Measurements from ENCODE around the gene SLC43A3.

Gene SLC43A3

DNA sequence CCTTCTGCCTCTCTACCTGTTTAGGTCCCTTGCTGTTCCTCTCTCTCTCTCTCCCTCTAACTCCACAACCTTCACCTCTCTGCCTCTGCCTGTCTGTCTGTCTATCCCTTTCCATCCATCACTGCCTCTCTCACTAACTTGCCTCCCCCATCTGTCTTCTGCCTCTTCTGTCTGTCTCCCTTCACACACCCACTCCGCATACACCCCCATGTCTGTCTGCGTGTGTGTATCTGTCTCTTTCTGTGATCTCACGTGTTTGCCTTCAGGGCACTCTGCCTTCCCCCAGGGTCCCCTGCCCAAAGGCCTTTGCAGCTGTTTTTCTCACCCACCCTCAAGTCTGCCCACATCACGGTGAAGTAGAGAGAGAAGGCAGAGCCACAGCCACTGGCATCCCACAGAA, 41.4 kb upstream of the SLC43A3 start:
- Histone ChIP-seq H3K4me3 (ENCODE audit: low read length in 2 of 2) (no peak overlapping the region), H3K27me3 (ENCODE audit: control insufficient read depth in 2 of 2, insufficient read depth in 2 of 2, low read length in 2 of 2) (no peaks in the 10 kb centered on the region), H3K4me1 (ENCODE audit: control insufficient read depth in 2 of 2, insufficient read depth in 2 of 2, low read length in 2 of 2) (no peaks in the 10 kb centered on the region), H3K9ac (ENCODE audit: low read depth in 1 of 2, low read length in 2 of 2) (no peak overlapping the region), H3K36me3 (ENCODE audit: control insufficient read depth in 2 of 2, insufficient read depth in 2 of 2, low read length in 2 of 2) (no peaks in the 10 kb centered on the region), H3K27ac (ENCODE audit: low read depth in 2 of 2, low read length in 2 of 2) (no peak overlapping the region), H3K9me3 (ENCODE audit: control insufficient read depth in 2 of 2, low read length in 2 of 2) (no peaks in the 10 kb centered on the region)

DNA sequence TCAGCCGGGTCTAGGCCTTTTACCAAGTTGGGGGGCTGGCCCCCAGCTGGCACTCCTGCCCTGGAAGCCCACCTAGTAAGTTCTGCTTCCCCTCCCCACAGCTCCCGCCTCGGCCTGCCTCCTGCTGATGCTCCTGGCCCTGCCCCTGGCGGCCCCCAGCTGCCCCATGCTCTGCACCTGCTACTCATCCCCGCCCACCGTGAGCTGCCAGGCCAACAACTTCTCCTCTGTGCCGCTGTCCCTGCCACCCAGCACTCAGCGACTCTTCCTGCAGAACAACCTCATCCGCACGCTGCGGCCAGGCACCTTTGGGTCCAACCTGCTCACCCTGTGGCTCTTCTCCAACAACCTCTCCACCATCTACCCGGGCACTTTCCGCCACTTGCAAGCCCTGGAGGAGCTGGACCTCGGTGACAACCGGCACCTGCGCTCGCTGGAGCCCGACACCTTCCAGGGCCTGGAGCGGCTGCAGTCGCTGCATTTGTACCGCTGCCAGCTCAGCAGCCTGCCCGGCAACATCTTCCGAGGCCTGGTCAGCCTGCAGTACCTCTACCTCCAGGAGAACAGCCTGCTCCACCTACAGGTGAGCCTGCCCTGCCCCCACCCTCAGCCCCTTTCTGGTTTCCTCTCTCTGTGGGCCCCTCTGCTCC, 40.7 kb upstream of the SLC43A3 start:
- Histone ChIP-seq H3K4me3 (ENCODE audit: low read length in 2 of 2) (no peak overlapping the region), H3K27ac (ENCODE audit: low read depth in 2 of 2, low read length in 2 of 2) (no peak overlapping the region), H3K9me3 (ENCODE audit: control insufficient read depth in 2 of 2, low read length in 2 of 2) (no peaks in the 10 kb centered on the region), H3K27me3 (ENCODE audit: control insufficient read depth in 2 of 2, insufficient read depth in 2 of 2, low read length in 2 of 2) (peaks cover 0 to 3% of the 10 kb centered on the region in 2 donors), H3K9ac (ENCODE audit: low read depth in 1 of 2, low read length in 2 of 2) (no peak overlapping the region), H3K36me3 (ENCODE audit: control insufficient read depth in 2 of 2, insufficient read depth in 2 of 2, low read length in 2 of 2) (no peaks in the 10 kb centered on the region), H3K4me1 (ENCODE audit: control insufficient read depth in 2 of 2, insufficient read depth in 2 of 2, low read length in 2 of 2) (no peaks in the 10 kb centered on the region)

DNA sequence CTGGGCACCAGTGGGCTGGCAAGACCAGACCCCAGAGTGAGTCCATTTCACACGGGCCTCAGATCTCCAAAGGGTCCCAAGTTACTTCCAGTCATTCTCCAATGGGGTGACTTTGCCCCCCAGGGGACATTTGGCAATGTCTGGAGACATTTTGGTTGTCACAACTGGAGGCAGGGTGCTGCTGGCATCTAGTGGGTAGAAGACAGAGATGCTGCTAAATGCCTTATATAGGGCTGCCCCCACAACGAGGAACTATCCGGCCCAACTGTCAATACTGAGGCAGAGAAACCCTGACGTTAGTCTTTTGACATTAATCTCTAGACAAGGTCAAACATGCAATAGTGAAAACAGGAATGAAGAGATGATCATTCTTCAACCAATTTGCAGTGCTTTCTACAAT, 39.8 kb upstream of the SLC43A3 start:
- no peaks in the 10 kb centered on the region for H3K36me3 ChIP-seq (ENCODE audit: control insufficient read depth in 2 of 2, insufficient read depth in 2 of 2, low read length in 2 of 2)
- peaks cover 0 to 4% of the 10 kb centered on the region in 2 donors for H3K27me3 ChIP-seq (ENCODE audit: control insufficient read depth in 2 of 2, insufficient read depth in 2 of 2, low read length in 2 of 2)
- no peak overlapping the region for H3K27ac ChIP-seq (ENCODE audit: low read depth in 2 of 2, low read length in 2 of 2)
- no peak overlapping the region for H3K4me3 ChIP-seq (ENCODE audit: low read length in 2 of 2)
- no peaks in the 10 kb centered on the region for H3K9me3 ChIP-seq (ENCODE audit: control insufficient read depth in 2 of 2, low read length in 2 of 2)
- no peak overlapping the region for H3K9ac ChIP-seq (ENCODE audit: low read depth in 1 of 2, low read length in 2 of 2)
- H3K4me1 ChIP-seq (ENCODE audit: control insufficient read depth in 2 of 2, insufficient read depth in 2 of 2, low read length in 2 of 2), result no peaks in the 10 kb centered on the region

DNA sequence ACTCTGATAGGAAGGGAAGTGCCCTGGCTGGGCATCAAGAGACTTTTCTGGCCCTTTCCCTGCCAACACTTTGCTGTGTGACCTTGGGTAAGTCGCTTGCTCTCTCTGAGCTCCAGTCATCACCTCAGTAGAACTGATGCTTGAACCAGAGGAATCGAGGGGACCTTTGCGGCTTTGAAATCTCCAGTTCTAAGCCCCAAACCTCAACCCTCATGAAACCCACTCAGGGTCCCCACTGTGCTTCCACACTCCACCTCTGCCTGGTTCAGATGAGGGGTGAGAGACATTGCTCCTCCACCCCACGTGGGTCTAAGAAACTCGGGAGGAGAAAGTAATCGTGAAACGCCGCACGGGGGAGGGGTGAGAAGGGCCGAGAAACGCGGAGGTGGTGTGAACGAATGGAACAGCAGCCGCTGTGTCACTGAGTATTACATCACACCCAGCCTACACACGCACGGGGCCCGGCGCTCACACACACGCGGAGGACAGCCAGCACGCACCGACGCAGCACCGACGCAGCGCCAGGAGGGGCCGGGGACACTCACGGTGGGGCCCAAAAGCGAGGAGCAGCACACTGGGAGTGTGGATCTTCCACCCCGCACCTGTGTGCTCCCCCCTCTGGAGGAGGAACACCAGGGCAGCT, 37.7 kb upstream of the SLC43A3 start:
- H3K9ac ChIP-seq (ENCODE audit: low read depth in 1 of 2, low read length in 2 of 2), result no peak overlapping the region
- no peak overlapping the region for H3K4me3 ChIP-seq (ENCODE audit: low read length in 2 of 2)
- H3K9me3 ChIP-seq (ENCODE audit: control insufficient read depth in 2 of 2, low read length in 2 of 2), result no peaks in the 10 kb centered on the region
- H3K27me3 ChIP-seq (ENCODE audit: control insufficient read depth in 2 of 2, insufficient read depth in 2 of 2, low read length in 2 of 2), result peaks cover 7 to 15% of the 10 kb centered on the region in 2 donors
- H3K36me3 ChIP-seq (ENCODE audit: control insufficient read depth in 2 of 2, insufficient read depth in 2 of 2, low read length in 2 of 2), result no peaks in the 10 kb centered on the region
- peaks cover 3 to 4% of the 10 kb centered on the region in 2 donors for H3K4me1 ChIP-seq (ENCODE audit: control insufficient read depth in 2 of 2, insufficient read depth in 2 of 2, low read length in 2 of 2)
- no peak overlapping the region for H3K27ac ChIP-seq (ENCODE audit: low read depth in 2 of 2, low read length in 2 of 2)

DNA sequence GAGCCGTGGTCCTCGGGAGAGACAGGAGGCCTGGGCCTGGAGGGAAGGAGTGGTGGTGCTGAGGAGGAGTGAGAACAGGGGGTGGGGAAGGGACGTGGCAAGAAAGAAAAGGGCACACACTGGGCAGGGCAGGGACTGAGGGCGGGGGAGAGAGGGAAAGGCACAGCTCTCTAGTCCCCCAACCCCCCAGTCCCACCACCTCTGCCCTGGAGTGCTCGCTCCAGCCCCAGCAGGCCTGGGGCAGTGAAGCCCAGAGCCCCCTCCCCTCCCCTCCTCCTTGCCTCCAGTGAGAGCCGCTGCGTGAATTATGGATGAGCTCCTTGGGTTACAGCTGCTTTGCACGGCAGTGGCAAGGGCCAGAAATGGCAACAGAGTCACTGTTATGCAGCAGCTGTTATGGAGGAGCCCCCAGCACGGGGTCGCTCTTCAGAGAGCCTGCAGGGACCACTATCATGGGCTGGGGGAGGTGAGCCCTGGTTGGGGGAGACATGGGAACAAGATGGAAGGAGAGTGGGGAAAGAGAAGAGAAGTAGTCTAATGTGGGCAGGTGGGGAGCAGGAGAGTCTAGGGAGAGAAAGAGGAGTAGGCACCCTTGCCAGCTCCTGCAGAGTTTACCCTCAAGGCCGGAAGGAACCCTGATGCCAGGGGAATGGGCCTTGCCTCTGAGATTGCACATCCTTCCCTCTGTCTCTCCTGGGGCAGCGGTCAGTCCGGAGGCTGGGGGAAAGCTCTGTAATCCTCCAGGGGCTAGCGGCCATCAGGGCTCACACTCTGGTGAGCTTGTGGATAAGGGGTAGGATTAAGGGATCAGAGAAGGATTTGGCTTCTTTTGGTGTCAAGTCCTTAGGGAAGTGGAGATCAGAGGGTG, 37.0 kb upstream of the SLC43A3 start:
- no peaks in the 10 kb centered on the region for H3K36me3 ChIP-seq (ENCODE audit: control insufficient read depth in 2 of 2, insufficient read depth in 2 of 2, low read length in 2 of 2)
- H3K9me3 ChIP-seq (ENCODE audit: control insufficient read depth in 2 of 2, low read length in 2 of 2), result no peaks in the 10 kb centered on the region
- H3K9ac ChIP-seq (ENCODE audit: low read depth in 1 of 2, low read length in 2 of 2), result no peak overlapping the region
- H3K4me3 ChIP-seq (ENCODE audit: low read length in 2 of 2), result no peak overlapping the region
- no peak overlapping the region for H3K27ac ChIP-seq (ENCODE audit: low read depth in 2 of 2, low read length in 2 of 2)
- peaks cover 15 to 23% of the 10 kb centered on the region in 2 donors for H3K27me3 ChIP-seq (ENCODE audit: control insufficient read depth in 2 of 2, insufficient read depth in 2 of 2, low read length in 2 of 2)
- peaks cover 11% of the 10 kb centered on the region in 2 donors for H3K4me1 ChIP-seq (ENCODE audit: control insufficient read depth in 2 of 2, insufficient read depth in 2 of 2, low read length in 2 of 2)

DNA sequence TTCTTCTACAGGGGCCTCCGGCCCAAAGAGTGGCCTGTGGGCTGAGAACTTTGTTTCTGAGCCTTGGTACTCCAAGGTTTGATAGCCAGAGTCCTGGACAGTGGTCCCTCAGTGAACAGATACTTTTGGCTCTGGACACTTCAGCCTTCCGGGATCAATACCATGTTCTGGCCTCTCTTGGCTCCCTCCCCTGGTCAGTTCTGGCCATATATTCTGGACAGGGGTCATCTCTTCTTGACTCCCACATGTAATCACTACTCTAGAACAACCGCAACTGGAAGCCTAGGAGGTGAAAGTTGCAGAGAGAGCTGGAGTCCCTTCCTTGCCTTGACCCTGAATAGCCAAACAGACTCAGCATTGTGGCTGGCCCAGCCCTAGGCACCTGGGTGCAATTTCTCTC, 35.7 kb upstream of the SLC43A3 start:
- Histone ChIP-seq H3K27me3 (ENCODE audit: control insufficient read depth in 2 of 2, insufficient read depth in 2 of 2, low read length in 2 of 2) (peaks cover 22 to 24% of the 10 kb centered on the region in 2 donors), H3K9me3 (ENCODE audit: control insufficient read depth in 2 of 2, low read length in 2 of 2) (no peaks in the 10 kb centered on the region), H3K4me3 (ENCODE audit: low read length in 2 of 2) (no peak overlapping the region), H3K9ac (ENCODE audit: low read depth in 1 of 2, low read length in 2 of 2) (no peak overlapping the region), H3K4me1 (ENCODE audit: control insufficient read depth in 2 of 2, insufficient read depth in 2 of 2, low read length in 2 of 2) (peaks cover 17% of the 10 kb centered on the region in 2 donors), H3K27ac (ENCODE audit: low read depth in 2 of 2, low read length in 2 of 2) (no peak overlapping the region), H3K36me3 (ENCODE audit: control insufficient read depth in 2 of 2, insufficient read depth in 2 of 2, low read length in 2 of 2) (no peaks in the 10 kb centered on the region)

DNA sequence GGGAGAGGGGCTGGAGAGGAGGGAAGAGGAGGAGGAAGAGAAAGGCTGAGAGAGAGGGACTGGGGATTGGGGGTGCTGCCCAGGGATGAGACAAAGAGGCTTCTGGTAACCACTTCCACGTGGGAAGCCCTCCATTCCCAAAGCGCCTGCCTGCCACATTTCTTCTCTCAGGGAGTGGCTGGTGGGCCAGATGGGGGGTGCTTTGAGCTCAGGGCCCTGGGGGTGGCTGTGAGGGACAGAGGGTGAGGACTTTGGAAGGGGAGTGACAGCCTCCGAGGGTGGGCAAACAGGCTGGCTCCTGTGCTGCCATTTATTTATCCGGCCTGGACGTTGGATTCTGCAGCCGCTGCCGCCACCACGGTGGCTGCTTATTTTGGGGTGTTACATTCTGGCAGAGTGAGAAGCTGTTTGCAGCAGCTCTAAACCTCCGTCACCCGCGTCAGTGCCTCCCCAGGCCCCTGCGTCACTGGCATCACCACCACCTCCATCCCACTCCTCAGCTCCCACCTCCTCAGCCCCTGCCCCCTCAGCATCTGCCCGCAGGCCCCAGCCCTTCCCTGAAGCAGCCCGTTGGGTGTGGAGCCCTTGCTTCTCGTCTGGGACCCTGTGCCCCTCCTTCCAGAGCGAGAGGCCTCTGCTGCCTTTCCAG, 35.0 kb upstream of the SLC43A3 start:
- H3K9ac ChIP-seq (ENCODE audit: low read depth in 1 of 2, low read length in 2 of 2), result no peak overlapping the region
- peaks cover 20 to 22% of the 10 kb centered on the region in 2 donors for H3K4me1 ChIP-seq (ENCODE audit: control insufficient read depth in 2 of 2, insufficient read depth in 2 of 2, low read length in 2 of 2)
- no peak overlapping the region for H3K27ac ChIP-seq (ENCODE audit: low read depth in 2 of 2, low read length in 2 of 2)
- H3K36me3 ChIP-seq (ENCODE audit: control insufficient read depth in 2 of 2, insufficient read depth in 2 of 2, low read length in 2 of 2), result no peaks in the 10 kb centered on the region
- H3K9me3 ChIP-seq (ENCODE audit: control insufficient read depth in 2 of 2, low read length in 2 of 2), result no peaks in the 10 kb centered on the region
- no peak overlapping the region for H3K4me3 ChIP-seq (ENCODE audit: low read length in 2 of 2)
- H3K27me3 ChIP-seq (ENCODE audit: control insufficient read depth in 2 of 2, insufficient read depth in 2 of 2, low read length in 2 of 2), result peaks cover 22 to 26% of the 10 kb centered on the region in 2 donors

DNA sequence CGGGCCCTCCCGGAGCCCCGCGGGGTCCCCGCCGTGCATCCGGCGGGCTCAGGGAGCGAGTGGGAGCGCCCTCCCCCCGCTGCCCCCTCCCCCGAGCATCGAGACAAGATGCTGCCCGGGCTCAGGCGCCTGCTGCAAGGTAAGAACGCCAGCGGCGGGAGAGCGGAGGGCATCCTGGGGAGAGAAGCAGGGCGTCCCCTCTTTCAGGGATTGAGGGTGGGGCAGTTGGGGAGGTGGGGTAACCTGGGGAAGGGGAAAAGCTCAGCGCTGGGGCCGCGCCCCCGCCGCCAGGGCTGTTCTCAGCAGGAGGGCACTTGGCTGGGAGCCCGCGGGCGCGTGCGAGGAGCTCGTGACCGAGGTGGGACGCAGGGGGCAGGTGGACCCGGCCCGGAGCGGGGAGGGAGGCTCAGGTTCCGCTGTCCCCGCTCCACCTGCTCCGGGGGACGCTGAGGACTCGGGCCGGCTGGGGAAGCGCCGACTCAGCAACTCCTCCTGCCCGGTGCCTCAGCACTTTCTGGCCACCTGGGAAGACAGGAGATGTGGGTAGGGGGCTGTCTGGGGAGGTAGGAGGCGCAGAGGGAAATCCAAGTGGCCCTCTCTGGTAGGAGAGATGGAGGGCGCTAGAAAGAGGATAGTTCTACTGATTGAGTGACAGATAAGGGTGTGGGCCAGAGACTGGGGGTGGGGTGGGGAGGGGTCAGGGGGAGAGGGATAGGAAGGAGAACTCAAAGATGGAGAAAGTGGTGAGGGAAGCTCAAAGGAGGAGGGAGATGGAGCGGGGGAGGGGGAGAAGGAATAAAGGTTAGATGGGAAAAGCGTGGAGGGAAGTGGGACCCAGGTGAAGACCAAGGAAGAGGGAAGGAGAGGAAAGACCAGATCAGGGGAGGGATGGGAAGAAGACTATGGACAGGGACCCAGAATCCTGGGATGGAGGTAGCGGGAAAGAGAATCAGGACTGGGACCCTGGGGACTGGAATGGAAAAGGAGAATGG, 34.1 kb upstream of the SLC43A3 start:
- H3K27ac ChIP-seq (ENCODE audit: low read depth in 2 of 2, low read length in 2 of 2), result no peak overlapping the region

More for the DNA sequence above, 34.1 kb upstream of the SLC43A3 start:
- no peaks in the 10 kb centered on the region for H3K36me3 ChIP-seq (ENCODE audit: control insufficient read depth in 2 of 2, insufficient read depth in 2 of 2, low read length in 2 of 2)
- peaks cover 22 to 27% of the 10 kb centered on the region in 2 donors for H3K27me3 ChIP-seq (ENCODE audit: control insufficient read depth in 2 of 2, insufficient read depth in 2 of 2, low read length in 2 of 2)
- H3K9me3 ChIP-seq (ENCODE audit: control insufficient read depth in 2 of 2, low read length in 2 of 2), result no peaks in the 10 kb centered on the region
- H3K9ac ChIP-seq (ENCODE audit: low read depth in 1 of 2, low read length in 2 of 2), result no peak overlapping the region
- H3K4me1 ChIP-seq (ENCODE audit: control insufficient read depth in 2 of 2, insufficient read depth in 2 of 2, low read length in 2 of 2), result peaks cover 20 to 22% of the 10 kb centered on the region in 2 donors
- H3K4me3 ChIP-seq (ENCODE audit: low read length in 2 of 2), result peak overlapping the region; percentile 21 to 37

All from mucosa of rectum (tissue), 2 donors.